ENCODE measurements around the gene PLSCR4.

The PLSCR4 gene

GRCh38 chr3:146159616-146160320 is 91.1 kb downstream of the PLSCR4 start:
- FAIRE-seq, result no peak

- no peak for FAIRE-seq
These were observed 91.9 kb downstream of the PLSCR4 start for GRCh38 chr3:146159037-146159436.

DNA sequence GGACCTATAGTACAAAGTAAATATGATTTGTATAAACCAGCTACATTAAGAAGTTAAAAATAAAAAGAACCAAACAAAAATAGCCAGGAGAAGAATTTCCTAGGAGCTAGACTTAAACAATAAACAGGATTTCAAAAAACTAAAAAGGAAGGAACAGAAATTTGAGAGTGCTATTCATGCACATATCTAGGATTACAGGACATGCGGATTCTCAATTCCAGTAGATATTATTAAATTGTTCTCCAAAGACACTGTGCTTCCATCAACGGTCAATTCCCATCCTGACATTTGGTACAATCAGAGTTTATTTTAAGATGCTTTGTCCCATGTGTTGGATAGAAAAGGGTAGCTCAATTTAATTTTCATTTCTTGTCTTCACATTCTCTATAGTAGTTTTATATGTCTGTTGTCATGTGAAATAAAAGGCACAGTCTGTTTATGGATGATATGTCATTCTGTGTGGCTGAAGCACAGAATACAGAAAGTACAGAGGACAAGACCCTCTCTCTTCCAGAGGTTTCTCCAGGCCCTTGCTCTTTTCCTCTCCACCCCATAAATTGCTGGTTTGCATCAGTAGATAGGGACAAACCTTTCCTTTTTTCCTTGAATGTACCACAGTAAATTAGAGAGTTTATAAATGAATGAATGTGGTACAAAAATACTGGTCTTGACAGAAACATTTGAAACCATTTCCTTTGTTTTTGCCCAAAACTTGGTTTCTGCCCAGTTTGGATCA is 93.4 kb downstream of the PLSCR4 start:
- no peak for FAIRE-seq

DNA sequence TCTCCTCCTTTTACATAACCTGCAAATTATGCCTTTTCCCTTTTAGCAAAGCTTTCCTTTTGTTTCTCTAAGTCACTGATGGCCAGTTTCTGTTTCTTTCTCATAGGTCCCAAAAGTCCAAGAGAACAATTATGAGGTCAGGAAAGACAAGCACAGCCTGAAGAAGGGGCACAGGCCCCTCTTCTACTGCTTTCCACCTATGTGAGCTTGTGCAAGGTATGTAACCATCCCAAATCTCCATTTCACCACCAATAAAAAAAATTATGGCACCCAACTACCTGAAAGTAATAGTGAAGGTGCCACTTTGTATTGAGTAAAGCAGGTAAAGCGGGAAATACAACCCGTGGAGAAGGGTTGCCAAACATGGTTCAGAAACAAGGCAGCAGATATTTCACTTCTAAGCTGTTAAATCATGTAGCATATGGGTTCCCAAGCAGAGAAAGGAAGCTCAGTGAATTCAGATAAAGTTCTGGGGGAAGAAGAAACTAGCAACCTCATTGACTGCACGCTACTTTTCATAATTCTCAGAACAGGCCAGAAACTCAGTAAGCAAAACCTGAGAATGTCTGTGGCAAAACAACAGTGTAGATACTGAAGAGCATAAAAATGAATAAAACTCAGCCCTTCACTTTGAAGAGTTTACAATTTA is 94.1 kb downstream of the PLSCR4 start:
- FAIRE-seq, result no peak

- no peak for FAIRE-seq
These were observed 94.8 kb downstream of the PLSCR4 start for GRCh38 chr3:146156095-146156494.

- FAIRE-seq, result no peak
These were observed 95.9 kb downstream of the PLSCR4 start for GRCh38 chr3:146154995-146155394.

- peak; percentile 24 for FAIRE-seq
These were observed 96.6 kb downstream of the PLSCR4 start for GRCh38 chr3:146154316-146154715.

DNA sequence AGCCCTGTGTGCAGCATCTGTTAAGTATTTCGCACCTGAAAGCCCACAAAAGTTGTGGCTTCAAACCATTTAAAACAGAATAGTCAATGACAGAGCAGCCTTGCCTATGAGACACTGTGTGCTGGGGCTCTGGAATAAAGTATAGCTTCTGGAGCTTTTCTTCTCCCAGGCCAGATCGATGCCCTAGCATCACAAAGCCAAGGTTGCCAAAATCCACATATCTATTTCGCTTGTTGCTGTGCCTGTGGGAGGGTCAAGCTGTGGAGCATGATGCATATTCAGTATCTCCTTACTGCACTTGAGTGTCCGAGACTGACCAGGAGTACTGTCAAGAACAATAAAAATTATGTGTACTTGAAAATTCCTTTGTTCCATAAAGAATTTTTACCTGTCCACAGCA is 97.5 kb downstream of the PLSCR4 start:
- no peak for FAIRE-seq

GRCh38 chr3:146152834-146153233 is 98.1 kb downstream of the PLSCR4 start:
- FAIRE-seq, result no peak

- FAIRE-seq, result no peak
These were observed 102.4 kb downstream of the PLSCR4 start for GRCh38 chr3:146148468-146148931.

DNA sequence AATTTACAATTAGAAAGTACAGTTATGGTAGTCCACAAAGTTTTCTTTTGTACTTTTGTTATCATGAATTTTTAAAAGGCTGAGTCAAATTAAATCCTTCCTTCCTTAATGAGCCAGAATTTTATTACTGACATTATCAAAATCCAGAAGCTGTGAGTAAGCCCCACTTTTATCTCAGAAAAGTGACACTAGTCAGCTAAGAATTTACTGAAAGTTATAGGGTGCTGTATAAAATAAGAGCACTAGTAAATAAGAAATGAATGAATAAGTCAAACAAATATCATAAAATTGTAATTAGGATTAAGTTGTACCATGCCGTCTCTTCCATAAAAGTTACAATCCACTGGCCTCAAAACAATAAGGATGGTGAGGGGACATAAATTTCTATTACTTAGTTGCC is 105.3 kb downstream of the PLSCR4 start:
- FAIRE-seq, result no peak

GRCh38 chr3:146142757-146143156 is 108.1 kb downstream of the PLSCR4 start:
- FAIRE-seq, result no peak

Measured in colon (tissue), 2 donors.